Activated naive CD4-positive, alpha-beta T cell treated with anti-CD3 and anti-CD28 coated beads, Interleukin-2, amount 50 U/mL, for 24 hours (primary cell): ENCODE results near the gene TSKS.
"Not testable (repeated sequence)": the region's sequence is repeated elsewhere in the genome, so short reads cannot be mapped to it uniquely, and the experiment has no call there.

Experiments
- H3K27ac Mint-ChIP-seq: one replicate; pipeline ENCODE4 v1.8.0; 2021; ENCODE audit warnings: mild to moderate bottlenecking, mixed read lengths
- H3K27me3 Mint-ChIP-seq: one replicate; pipeline ENCODE4 v1.8.0; 2021; ENCODE audit warnings: mixed read lengths
- H3K36me3 Mint-ChIP-seq: one replicate; pipeline ENCODE4 v1.8.0; 2021; ENCODE audit warnings: mixed read lengths
- H3K4me1 Mint-ChIP-seq: one replicate; pipeline ENCODE4 v1.8.0; 2021; ENCODE audit warnings: mixed read lengths
- H3K4me3 Mint-ChIP-seq: one replicate; pipeline ENCODE4 v1.8.0; 2021; ENCODE audit warnings: mild to moderate bottlenecking, mixed read lengths
- H3K9me3 Mint-ChIP-seq: one replicate; pipeline ENCODE4 v1.8.0; 2021; ENCODE audit warnings: mixed read lengths

The TSKS gene

DNA sequence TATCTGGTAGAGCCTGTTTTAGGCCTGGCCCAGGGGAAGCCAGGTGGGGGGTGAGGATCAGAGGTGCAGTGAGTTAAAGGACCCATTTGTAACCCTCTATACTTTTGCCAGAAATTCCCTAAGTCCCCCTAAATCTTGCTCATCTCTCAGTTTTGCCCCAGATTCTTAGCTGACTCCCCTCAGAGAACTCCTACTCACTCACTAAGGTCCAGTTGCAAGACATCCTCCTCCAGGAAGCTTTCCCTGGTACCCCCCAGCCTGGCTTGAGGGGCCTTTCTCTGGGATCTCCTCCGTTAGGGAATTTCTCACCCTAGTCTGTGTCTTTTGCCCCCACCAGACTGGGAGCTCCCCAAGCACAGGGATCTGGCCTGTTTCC, 1.9 kb downstream of the TSKS start:
- H3K4me1 Mint-ChIP-seq, result peaks cover 5% of the 10 kb centered on the region
- H3K4me3 Mint-ChIP-seq, result no peak overlapping the region
- H3K27me3 Mint-ChIP-seq, result no peaks in the 10 kb centered on the region
- H3K9me3 Mint-ChIP-seq, result no peaks in the 10 kb centered on the region
- H3K27ac Mint-ChIP-seq, result no peak overlapping the region
- no peaks in the 10 kb centered on the region for H3K36me3 Mint-ChIP-seq

DNA sequence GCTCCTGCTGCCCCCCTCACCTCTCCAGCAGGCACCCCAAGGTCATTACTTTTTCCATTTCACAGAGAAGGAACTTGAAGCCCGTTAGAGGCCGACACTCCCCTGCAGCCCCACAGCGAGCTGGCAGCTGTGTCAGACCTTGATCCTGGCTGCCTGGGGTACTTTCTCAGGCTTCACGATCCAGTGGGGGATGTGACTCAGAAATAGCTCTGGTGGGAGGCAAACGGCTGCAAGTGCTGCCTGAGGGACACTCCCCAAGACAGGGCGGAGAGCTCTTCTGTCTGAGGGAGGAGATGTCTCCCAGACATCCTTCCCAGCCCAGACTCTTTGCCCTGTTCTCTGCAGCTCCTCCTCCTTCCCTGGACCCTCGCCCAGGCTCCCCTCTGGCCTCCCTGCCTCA, 4.8 kb downstream of the TSKS start:
- Mint-ChIP-seq H3K4me1 (no peaks in the 10 kb centered on the region), H3K27me3 (no peaks in the 10 kb centered on the region), H3K27ac (no peak overlapping the region), H3K9me3 (no peaks in the 10 kb centered on the region), H3K4me3 (no peak overlapping the region), H3K36me3 (no peaks in the 10 kb centered on the region)

- Mint-ChIP-seq H3K9me3 (no peaks in the 10 kb centered on the region), H3K4me3 (no peak overlapping the region), H3K36me3 (no peaks in the 10 kb centered on the region), H3K27ac (no peak overlapping the region), H3K27me3 (no peaks in the 10 kb centered on the region), H3K4me1 (no peaks in the 10 kb centered on the region)
Measured at GRCh38 chr19:49755956-49756355, 7.2 kb downstream of the TSKS start.

- no peaks in the 10 kb centered on the region for H3K4me1 Mint-ChIP-seq
- no peaks in the 10 kb centered on the region for H3K9me3 Mint-ChIP-seq
- H3K27ac Mint-ChIP-seq, result no peak overlapping the region
- no peaks in the 10 kb centered on the region for H3K27me3 Mint-ChIP-seq
- H3K36me3 Mint-ChIP-seq, result no peaks in the 10 kb centered on the region
- H3K4me3 Mint-ChIP-seq, result no peak overlapping the region
Measured at GRCh38 chr19:49752701-49753100, 10.4 kb downstream of the TSKS start.

DNA sequence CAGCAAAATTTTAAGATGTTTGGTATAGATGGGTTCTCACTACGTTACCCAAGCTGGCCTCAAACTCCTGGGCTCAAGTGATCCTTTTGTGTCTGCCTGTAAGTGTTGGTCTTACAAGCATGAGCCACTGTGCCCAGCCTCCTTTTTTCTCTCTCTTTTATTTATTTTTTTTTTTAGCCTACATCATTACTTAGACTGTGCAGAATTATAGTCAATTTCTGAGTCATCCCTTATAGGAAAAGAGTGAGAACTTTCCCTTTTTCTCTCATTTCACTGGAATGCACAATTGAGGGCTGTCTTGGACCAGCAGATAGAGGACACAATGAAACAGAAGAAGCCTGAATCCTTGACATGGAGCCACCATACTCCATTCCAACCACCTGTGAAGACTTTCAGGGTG, 13.3 kb downstream of the TSKS start:
- Mint-ChIP-seq H3K27me3 (no peaks in the 10 kb centered on the region), H3K27ac (no peak overlapping the region), H3K4me1 (no peaks in the 10 kb centered on the region), H3K9me3 (no peaks in the 10 kb centered on the region), H3K36me3 (no peaks in the 10 kb centered on the region), H3K4me3 (no peak overlapping the region)

- Mint-ChIP-seq H3K4me3 (no peak overlapping the region), H3K27me3 (no peaks in the 10 kb centered on the region), H3K27ac (no peak overlapping the region), H3K4me1 (no peaks in the 10 kb centered on the region), H3K9me3 (no peaks in the 10 kb centered on the region), H3K36me3 (no peaks in the 10 kb centered on the region)
Measured at GRCh38 chr19:49749055-49749716, 13.9 kb downstream of the TSKS start.

- H3K36me3 Mint-ChIP-seq, result no peaks in the 10 kb centered on the region
- no peaks in the 10 kb centered on the region for H3K9me3 Mint-ChIP-seq
- no peaks in the 10 kb centered on the region for H3K4me1 Mint-ChIP-seq
- H3K27ac Mint-ChIP-seq, result no peak overlapping the region
- H3K4me3 Mint-ChIP-seq, result peak overlapping the region; percentile 15
- H3K27me3 Mint-ChIP-seq, result no peaks in the 10 kb centered on the region
Measured at GRCh38 chr19:49746206-49746958, 16.7 kb downstream of the TSKS start.

GRCh38 chr19:49744946-49745381, 18.1 kb downstream of the TSKS start:
- H3K36me3 Mint-ChIP-seq, result no peaks in the 10 kb centered on the region
- H3K27me3 Mint-ChIP-seq, result no peaks in the 10 kb centered on the region
- no peak overlapping the region for H3K27ac Mint-ChIP-seq
- no peaks in the 10 kb centered on the region for H3K9me3 Mint-ChIP-seq
- no peaks in the 10 kb centered on the region for H3K4me1 Mint-ChIP-seq
- no peak overlapping the region for H3K4me3 Mint-ChIP-seq

DNA sequence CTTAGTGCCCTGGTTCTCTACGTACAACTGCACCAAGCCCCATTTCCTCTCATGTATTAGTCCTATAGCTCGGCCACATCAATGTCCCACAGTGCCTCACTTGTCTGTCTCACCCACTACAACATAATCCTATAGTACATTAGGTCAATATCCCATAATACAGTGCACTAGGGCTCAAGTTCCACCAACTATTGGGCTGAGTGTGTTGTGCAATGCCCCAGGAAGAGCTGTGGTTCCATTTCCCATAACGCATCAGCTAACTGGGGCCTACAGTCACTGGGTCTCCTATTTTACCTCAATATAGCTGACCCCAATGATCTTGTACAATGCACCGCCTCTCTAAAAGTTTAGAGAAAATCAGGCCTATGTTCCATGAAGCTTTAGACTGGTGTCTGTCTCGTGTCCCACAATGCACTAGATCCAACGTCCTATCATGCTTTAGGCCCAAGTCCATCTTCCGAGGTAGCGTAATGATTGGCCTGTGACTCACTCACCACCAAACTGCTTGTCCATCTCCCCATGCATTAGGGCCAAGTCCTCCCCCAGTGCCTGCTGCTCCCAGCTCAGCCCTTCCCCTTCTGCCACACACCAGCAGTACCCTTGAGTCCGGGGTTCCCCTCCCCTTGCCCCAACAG, 21.8 kb downstream of the TSKS start:
- peaks cover 4% of the 10 kb centered on the region for H3K4me1 Mint-ChIP-seq
- no peak overlapping the region for H3K4me3 Mint-ChIP-seq
- no peaks in the 10 kb centered on the region for H3K27me3 Mint-ChIP-seq
- no peak overlapping the region for H3K27ac Mint-ChIP-seq
- H3K9me3 Mint-ChIP-seq, result no peaks in the 10 kb centered on the region
- H3K36me3 Mint-ChIP-seq, result no peaks in the 10 kb centered on the region

DNA sequence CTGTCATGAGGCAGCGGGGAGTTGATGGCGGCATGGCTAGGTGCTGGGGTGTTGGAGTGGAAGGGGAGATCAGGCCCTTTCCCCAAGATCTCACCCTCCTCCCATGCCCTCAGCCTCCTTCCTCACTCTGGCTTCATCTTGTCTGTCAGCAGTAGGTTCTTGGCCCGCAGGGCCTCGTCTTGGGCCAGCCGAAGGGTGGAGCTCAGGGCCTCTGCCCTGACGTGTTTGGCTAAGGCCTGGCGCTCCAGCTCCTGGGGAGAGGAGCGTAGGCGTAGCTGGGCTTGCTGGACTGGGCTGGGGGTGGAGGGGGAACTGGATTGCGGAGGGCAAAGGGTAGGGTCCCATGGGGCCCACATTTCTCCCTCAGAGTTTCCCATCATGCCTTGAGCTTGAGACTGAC, 23.2 kb downstream of the TSKS start:
- Mint-ChIP-seq H3K27ac (no peak overlapping the region), H3K9me3 (no peaks in the 10 kb centered on the region), H3K36me3 (no peaks in the 10 kb centered on the region), H3K4me1 (peaks cover 4% of the 10 kb centered on the region), H3K4me3 (no peak overlapping the region), H3K27me3 (no peaks in the 10 kb centered on the region)

DNA sequence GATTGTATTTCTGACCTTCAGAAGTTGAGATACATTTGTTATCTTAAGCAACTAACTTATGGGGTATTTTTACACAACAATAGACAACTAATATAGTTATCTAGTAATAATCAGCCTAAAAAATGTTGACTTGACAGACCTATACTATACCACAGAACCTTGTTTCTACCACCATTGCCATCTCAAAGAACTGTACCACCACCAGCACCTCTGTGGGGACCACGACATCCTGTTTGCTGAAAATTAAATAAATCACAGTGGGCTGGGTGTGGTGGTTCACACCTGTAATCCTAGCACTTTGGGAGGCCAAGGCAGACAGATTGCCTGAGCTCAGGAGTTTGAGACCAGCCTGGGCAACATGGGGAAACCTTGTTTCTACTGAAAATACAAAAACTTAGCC, 24.0 kb downstream of the TSKS start:
- Mint-ChIP-seq H3K4me3 (no peak overlapping the region), H3K27ac (no peak overlapping the region), H3K9me3 (no peaks in the 10 kb centered on the region), H3K4me1 (peaks cover 4% of the 10 kb centered on the region), H3K27me3 (no peaks in the 10 kb centered on the region), H3K36me3 (no peaks in the 10 kb centered on the region)

GRCh38 chr19:49738268-49738667, 24.8 kb downstream of the TSKS start:
- H3K4me1 Mint-ChIP-seq, result peaks cover 4% of the 10 kb centered on the region
- H3K27ac Mint-ChIP-seq, result no peak overlapping the region
- H3K4me3 Mint-ChIP-seq, result no peak overlapping the region
- no peaks in the 10 kb centered on the region for H3K9me3 Mint-ChIP-seq
- H3K36me3 Mint-ChIP-seq, result no peaks in the 10 kb centered on the region
- no peaks in the 10 kb centered on the region for H3K27me3 Mint-ChIP-seq

- Mint-ChIP-seq H3K27me3 (no peaks in the 10 kb centered on the region), H3K4me3 (no peak overlapping the region), H3K27ac (no peak overlapping the region), H3K4me1 (no peaks in the 10 kb centered on the region), H3K9me3 (no peaks in the 10 kb centered on the region), H3K36me3 (peaks cover 7% of the 10 kb centered on the region)
Measured at GRCh38 chr19:49730166-49730565, 32.9 kb downstream of the TSKS start.

DNA sequence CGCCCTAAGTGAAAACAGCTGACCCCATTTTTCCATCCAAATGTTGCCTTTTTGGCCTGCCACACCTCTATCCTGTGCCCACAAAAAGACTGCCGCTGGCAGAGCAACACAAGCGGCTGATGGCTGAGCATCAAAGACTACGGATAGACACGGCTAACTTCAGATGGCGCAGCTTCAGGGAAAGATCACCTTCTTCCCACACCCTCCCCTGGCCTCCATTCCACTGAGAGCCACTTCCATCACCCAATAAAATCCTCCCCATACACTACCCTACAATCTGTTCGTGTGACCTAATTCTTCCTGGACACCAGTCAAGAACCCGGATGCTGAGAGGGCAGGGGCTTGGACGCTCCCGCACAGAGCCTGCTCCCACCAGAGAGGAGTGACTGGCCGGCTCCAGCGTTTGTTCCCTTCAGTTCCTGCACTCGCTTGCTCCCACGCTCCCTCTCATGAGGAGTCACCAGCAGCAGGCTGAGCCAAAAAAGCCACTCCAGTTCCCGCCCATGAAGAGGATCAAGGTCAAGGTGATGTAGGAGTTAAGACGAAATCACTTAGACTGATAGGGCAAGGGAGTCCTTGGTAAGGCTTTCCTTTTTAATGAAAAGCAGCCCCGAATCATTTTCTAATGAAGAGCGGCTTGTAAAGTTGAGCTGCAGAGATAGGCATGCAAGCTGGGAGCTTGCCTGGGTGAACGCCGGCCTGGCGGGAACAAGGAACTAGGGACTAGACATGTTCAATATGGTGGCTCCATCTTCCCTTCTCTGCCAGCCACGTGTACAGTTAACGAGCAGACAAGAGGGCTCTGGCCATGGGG, 35.7 kb downstream of the TSKS start:
- peaks cover 14% of the 10 kb centered on the region for H3K36me3 Mint-ChIP-seq
- H3K9me3 Mint-ChIP-seq, result no peaks in the 10 kb centered on the region
- H3K4me3 Mint-ChIP-seq, result no peak overlapping the region
- no peak overlapping the region for H3K27ac Mint-ChIP-seq
- H3K4me1 Mint-ChIP-seq, result peaks cover 3% of the 10 kb centered on the region
- no peaks in the 10 kb centered on the region for H3K27me3 Mint-ChIP-seq

DNA sequence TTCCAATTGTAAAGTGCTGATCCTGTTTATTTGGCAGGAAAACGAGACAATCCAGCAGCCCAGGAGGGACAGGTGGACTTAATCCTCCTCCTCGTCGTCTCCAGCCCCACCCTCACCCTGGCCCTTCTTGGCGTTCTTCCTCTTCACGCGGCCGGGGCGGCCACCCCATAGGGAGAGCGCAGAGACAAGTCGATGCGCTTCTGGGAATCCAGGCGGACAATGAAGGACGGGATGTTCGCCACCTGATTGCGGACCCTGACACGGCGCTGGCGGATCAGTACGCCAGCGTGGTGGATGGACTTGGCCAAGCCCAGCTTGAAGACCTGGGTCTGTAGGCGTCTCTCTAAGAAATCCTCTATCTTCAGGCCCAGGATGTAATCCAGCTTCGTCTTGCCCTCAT, 43.7 kb downstream of the TSKS start:
- peaks cover 16% of the 10 kb centered on the region for H3K4me1 Mint-ChIP-seq
- not testable (repeated sequence) for H3K36me3 Mint-ChIP-seq, H3K9me3 Mint-ChIP-seq, H3K27ac Mint-ChIP-seq, H3K27me3 Mint-ChIP-seq
- H3K4me3 Mint-ChIP-seq, result peak overlapping the region; percentile 69

- Mint-ChIP-seq H3K27ac (no peak overlapping the region), H3K4me1 (peaks cover 16% of the 10 kb centered on the region), H3K27me3 (no peaks in the 10 kb centered on the region), H3K4me3 (peak overlapping the region; percentile 69), H3K9me3 (no peaks in the 10 kb centered on the region), H3K36me3 (peaks cover 3% of the 10 kb centered on the region)
Measured at GRCh38 chr19:49718991-49719390, 44.1 kb downstream of the TSKS start.
